Measurements from ENCODE around the gene NECAB2.

The NECAB2 gene

DNA sequence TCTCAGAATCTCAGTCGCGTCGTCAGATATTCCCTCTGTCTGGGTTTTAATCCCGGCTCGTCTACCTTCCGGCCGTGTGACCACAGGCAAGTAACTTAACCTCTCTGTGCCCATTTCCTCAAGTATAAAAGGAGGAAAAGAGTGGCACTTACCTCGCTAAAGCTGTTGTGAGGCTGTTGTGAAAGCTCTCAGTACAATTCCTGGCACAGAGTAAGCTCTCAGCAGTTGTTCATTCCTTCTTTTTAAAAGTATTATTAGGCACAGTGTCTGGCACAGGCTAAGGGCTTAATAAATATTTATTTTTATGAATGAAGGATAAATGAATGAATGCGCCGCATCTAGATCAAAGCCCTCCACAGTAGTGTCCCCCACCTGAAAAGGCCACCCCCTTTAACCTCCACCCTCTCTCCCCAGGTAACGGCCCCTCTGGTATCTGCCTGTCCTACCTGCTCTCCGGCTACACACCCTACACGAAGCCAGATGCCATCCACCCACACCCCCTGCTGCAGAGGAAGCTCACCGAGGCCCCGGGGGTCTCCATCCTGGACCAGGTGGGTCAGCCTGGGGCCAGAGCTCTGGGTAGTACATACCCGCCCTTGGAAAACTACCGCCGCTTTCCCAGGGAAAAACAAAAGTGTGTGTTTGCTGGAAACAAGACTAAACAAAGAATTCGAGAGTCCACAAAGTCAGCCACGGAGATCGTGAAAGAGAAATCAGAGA, 9.0 kb upstream of the NECAB2 start:
- Histone ChIP-seq H3K27ac (no peak overlapping the region), H3K36me3 (no peaks in the 10 kb centered on the region), H3K27me3 (peaks cover 22% of the 10 kb centered on the region), H3K4me3 (ENCODE audit: low read depth in 1 of 2, low read length in 1 of 2) (no peak overlapping the region), H3K4me1 (ENCODE audit: control insufficient read depth in 1 of 2, insufficient read depth in 1 of 2, low read depth in 1 of 2, low read length in 1 of 2) (peaks cover 7 to 16% of the 10 kb centered on the region in 2 experiments), H3K9me3 (no peaks in the 10 kb centered on the region)
- TF ChIP-seq, protein P1, sequence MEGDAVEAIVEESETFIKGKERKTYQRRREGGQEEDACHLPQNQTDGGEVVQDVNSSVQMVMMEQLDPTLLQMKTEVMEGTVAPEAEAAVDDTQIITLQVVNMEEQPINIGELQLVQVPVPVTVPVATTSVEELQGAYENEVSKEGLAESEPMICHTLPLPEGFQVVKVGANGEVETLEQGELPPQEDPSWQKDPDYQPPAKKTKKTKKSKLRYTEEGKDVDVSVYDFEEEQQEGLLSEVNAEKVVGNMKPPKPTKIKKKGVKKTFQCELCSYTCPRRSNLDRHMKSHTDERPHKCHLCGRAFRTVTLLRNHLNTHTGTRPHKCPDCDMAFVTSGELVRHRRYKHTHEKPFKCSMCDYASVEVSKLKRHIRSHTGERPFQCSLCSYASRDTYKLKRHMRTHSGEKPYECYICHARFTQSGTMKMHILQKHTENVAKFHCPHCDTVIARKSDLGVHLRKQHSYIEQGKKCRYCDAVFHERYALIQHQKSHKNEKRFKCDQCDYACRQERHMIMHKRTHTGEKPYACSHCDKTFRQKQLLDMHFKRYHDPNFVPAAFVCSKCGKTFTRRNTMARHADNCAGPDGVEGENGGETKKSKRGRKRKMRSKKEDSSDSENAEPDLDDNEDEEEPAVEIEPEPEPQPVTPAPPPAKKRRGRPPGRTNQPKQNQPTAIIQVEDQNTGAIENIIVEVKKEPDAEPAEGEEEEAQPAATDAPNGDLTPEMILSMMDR (IDR thresholded peaks at IDR 0.05): no peak

GRCh38 chr16:83959656-83960434, 8.2 kb upstream of the NECAB2 start:
- H3K4me1 ChIP-seq (ENCODE audit: control insufficient read depth in 1 of 2, insufficient read depth in 1 of 2, low read depth in 1 of 2, low read length in 1 of 2): peaks cover 0 to 8% of the 10 kb centered on the region in 2 experiments
- peaks cover 15% of the 10 kb centered on the region for H3K27me3 ChIP-seq
- H3K27ac ChIP-seq: no peak overlapping the region
- H3K9me3 ChIP-seq: no peaks in the 10 kb centered on the region
- H3K4me3 ChIP-seq (ENCODE audit: low read depth in 1 of 2, low read length in 1 of 2): no peak overlapping the region
- no peaks in the 10 kb centered on the region for H3K36me3 ChIP-seq
- TF ChIP-seq, protein P1 (IDR thresholded peaks at IDR 0.05): no peak

- TF ChIP-seq, protein P1 (IDR thresholded peaks at IDR 0.05): no peak
- peaks cover 4% of the 10 kb centered on the region for H3K36me3 ChIP-seq
- no peak overlapping the region for H3K27ac ChIP-seq
- H3K27me3 ChIP-seq: peaks cover 7% of the 10 kb centered on the region
- H3K4me3 ChIP-seq (ENCODE audit: low read depth in 1 of 2, low read length in 1 of 2): no peak overlapping the region
- no peaks in the 10 kb centered on the region for H3K9me3 ChIP-seq
- peaks cover 0 to 7% of the 10 kb centered on the region in 2 experiments for H3K4me1 ChIP-seq (ENCODE audit: control insufficient read depth in 1 of 2, insufficient read depth in 1 of 2, low read depth in 1 of 2, low read length in 1 of 2)
Observed at GRCh38 chr16:83960521-83961249, 7.4 kb upstream of the NECAB2 start.

GRCh38 chr16:83961591-83961990, 6.5 kb upstream of the NECAB2 start:
- Histone ChIP-seq H3K27me3 (no peaks in the 10 kb centered on the region), H3K36me3 (peaks cover 4% of the 10 kb centered on the region), H3K27ac (no peak overlapping the region), H3K4me3 (ENCODE audit: low read depth in 1 of 2, low read length in 1 of 2) (no peak overlapping the region), H3K9me3 (no peaks in the 10 kb centered on the region), H3K4me1 (ENCODE audit: control insufficient read depth in 1 of 2, insufficient read depth in 1 of 2, low read depth in 1 of 2, low read length in 1 of 2) (peaks cover 0 to 4% of the 10 kb centered on the region in 2 experiments)
- TF ChIP-seq, protein P1 (IDR thresholded peaks at IDR 0.05): no peak

DNA sequence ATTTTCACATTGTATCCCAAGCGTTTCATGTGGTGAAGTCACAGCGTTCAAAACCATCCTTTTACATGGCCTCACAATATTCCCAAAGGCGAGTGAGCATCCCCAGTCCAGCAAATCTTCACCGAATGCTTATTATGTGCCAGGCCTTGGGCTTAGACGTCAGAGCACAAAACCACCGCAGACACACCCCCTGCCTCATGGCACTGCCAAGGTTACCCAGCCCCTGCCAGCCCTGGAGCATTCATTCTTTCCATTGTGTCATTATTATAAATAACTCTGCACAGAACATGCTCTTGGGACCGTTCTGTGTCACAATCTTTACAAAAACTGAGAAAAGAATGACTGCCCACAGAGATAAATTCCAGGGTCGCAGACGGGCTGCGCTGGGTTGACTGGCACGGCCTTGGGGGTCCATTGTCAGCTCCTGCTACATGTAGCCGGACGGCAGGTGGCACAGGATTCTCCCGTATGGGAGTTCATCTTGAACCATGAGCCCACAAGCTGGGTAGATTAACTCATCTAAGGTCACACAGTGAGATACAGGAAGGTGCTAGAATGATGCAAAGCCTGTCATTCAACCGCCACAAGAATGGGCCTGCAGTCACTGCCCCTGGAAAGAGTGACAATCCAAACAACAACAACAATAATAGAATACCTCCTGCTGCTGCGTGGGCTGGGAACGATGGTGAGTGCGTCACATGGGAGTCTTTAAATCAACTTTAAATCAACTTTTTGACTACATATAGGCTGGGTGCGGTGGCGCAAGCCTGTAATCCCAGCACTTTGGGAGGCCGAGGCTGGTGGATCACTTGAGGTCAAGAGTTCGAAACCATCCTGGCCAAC, 4.5 kb upstream of the NECAB2 start:
- Histone ChIP-seq H3K27ac (no peak overlapping the region), H3K9me3 (no peaks in the 10 kb centered on the region), H3K4me3 (ENCODE audit: low read depth in 1 of 2, low read length in 1 of 2) (no peak overlapping the region), H3K27me3 (peaks cover 15% of the 10 kb centered on the region), H3K4me1 (ENCODE audit: control insufficient read depth in 1 of 2, insufficient read depth in 1 of 2, low read depth in 1 of 2, low read length in 1 of 2) (peaks cover 0 to 4% of the 10 kb centered on the region in 2 experiments), H3K36me3 (peaks cover 4% of the 10 kb centered on the region)
- TF ChIP-seq, protein P1 (IDR thresholded peaks at IDR 0.05): no peak

Data from neutrophil (primary cell).